GM13976 (cell line): Measurements from ENCODE around the gene ANKUB1.

ENCODE experiments used
- DNase-seq: peaks from one replicate; pipeline ENCODE4 v3.0.0; 2012; ENCODE audit warnings: low spot score
- in situ Hi-C: fragments of 300-500 bp; cut with MboI; formaldehyde crosslinking; loops from one replicate; pipeline ENCODE4 v1.12.0; 2022; ENCODE audit warnings: low sequenced_read_pairs, mixed read lengths, inconsistent platforms; ENCODE audit not compliant: unreplicated experiment
- TF ChIP-seq, protein P1 (sequence below): IDR thresholded peaks from 2 replicates; pipeline ENCODE4 v1.5.1; 2012; ENCODE audit warnings: borderline replicate concordance, mild to moderate bottlenecking; ENCODE audit not compliant: insufficient read depth; ENCODE audit errors: extremely low read depth, missing control alignments, control extremely low read depth

Gene ANKUB1

GRCh38 chr3:149739396-149739795 lies 53.0 kb downstream of the ANKUB1 start:
- TF ChIP-seq, protein P1, sequence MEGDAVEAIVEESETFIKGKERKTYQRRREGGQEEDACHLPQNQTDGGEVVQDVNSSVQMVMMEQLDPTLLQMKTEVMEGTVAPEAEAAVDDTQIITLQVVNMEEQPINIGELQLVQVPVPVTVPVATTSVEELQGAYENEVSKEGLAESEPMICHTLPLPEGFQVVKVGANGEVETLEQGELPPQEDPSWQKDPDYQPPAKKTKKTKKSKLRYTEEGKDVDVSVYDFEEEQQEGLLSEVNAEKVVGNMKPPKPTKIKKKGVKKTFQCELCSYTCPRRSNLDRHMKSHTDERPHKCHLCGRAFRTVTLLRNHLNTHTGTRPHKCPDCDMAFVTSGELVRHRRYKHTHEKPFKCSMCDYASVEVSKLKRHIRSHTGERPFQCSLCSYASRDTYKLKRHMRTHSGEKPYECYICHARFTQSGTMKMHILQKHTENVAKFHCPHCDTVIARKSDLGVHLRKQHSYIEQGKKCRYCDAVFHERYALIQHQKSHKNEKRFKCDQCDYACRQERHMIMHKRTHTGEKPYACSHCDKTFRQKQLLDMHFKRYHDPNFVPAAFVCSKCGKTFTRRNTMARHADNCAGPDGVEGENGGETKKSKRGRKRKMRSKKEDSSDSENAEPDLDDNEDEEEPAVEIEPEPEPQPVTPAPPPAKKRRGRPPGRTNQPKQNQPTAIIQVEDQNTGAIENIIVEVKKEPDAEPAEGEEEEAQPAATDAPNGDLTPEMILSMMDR = no peak
- in situ Hi-C loops = no loop called here
- DNase-seq = no peak

DNA sequence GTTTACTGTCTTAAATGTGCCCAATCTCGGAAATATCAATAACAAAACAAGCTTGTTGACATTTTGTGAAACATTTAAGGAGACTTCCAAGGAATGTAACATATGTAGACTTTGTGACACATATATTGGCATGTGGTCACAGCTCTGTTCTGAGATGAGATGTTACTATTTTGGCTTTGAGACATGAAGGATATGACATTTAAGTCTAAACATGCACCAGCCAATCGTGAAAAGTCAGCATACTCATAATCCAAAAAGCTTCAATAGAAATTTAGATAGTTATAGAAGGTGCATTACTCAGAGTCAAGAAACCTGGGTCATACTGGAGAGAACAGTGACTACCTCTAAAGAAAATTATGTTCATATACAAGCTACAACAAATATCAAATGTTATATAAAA lies 53.5 kb downstream of the ANKUB1 start:
- no peak for DNase-seq
- in situ Hi-C loops = no loop called here
- TF ChIP-seq, protein P1 = no peak

- no peak for DNase-seq
- in situ Hi-C loops = no loop called here
- TF ChIP-seq, protein P1 = no peak
Observed at GRCh38 chr3:149736953-149737205, 55.5 kb downstream of the ANKUB1 start.

GRCh38 chr3:149736175-149736952 lies 56.0 kb downstream of the ANKUB1 start:
- in situ Hi-C loops = no loop called here
- TF ChIP-seq, protein P1 = no peak
- DNase-seq = no peak

GRCh38 chr3:149732234-149732633 lies 60.1 kb downstream of the ANKUB1 start:
- TF ChIP-seq, protein P1 = no peak
- in situ Hi-C loops = no loop called here
- no peak for DNase-seq

GRCh38 chr3:149727656-149728055 lies 64.7 kb downstream of the ANKUB1 start:
- in situ Hi-C loops = no loop called here
- DNase-seq = no peak
- TF ChIP-seq, protein P1 = no peak
